HEK293 (cell line): ENCODE data around the gene OR7G3.

Source experiments
- CTCF ChIA-PET: fragments of 350-600 bp; formaldehyde crosslinking; extraction: SDS; loops from one replicate; lab custom pipeline; 2021; ENCODE audit warnings: antibody characterized with exemption; lab: Yijun Ruan, JAX
- POLR2A ChIA-PET: fragments of 300-600 bp; formaldehyde crosslinking; extraction: SDS; loops from one replicate; lab custom pipeline; 2020; ENCODE audit warnings: antibody characterized with exemption, inconsistent platforms; lab: Yijun Ruan, JAX
- H3K27ac ChIP-seq: fragments of 200-500 bp; sonication (Bioruptor generic); 2 replicates; pipeline ENCODE4 v1.5.1; 2014; ENCODE audit warnings: low read depth, low read length, control low read depth, inconsistent platforms; ENCODE audit errors: extremely low read depth
- H3K36me3 ChIP-seq, 2 experiments: fragments of 200-500 bp in 1 of 2; sonication (Bioruptor generic) in 1 of 2; 1 replicate in 1 of 2; 2 replicates in 1 of 2; pipeline ENCODE4 v1.5.1; 2014 to 2017; ENCODE audit warnings: inconsistent platforms in 2 of 2, low read length in 2 of 2; ENCODE audit not compliant: control insufficient read depth in 2 of 2, insufficient read depth in 1 of 2
- H3K4me1 ChIP-seq: fragments of 200-500 bp; sonication (Bioruptor generic); 2 replicates; pipeline ENCODE4 v1.5.1; 2014; ENCODE audit warnings: mild to moderate bottlenecking, low read length, inconsistent platforms; ENCODE audit not compliant: control insufficient read depth, insufficient read depth
- H3K4me3 ChIP-seq: 2 replicates; pipeline ENCODE4 v1.5.1; 2011; ENCODE audit warnings: low read depth, mild to moderate bottlenecking, control low read depth, low read length, moderate library complexity
- H3K9me3 ChIP-seq: fragments of 200-500 bp; sonication (Bioruptor generic); 2 replicates; pipeline ENCODE4 v1.5.1; 2014; ENCODE audit warnings: low read depth, low read length, inconsistent platforms; ENCODE audit not compliant: control insufficient read depth, insufficient read depth
- BCL11A ChIP-seq: fragments of 450-650 bp; formaldehyde crosslinking; IDR thresholded peaks from 2 replicates; pipeline ENCODE4 v1.5.1; 2016; ENCODE audit warnings: low read depth, missing biosample characterization, missing genetic modification characterization
- EGR2 ChIP-seq: fragments of 450-650 bp; formaldehyde crosslinking; IDR thresholded peaks from 2 replicates; pipeline ENCODE4 v1.5.1; 2016; ENCODE audit warnings: low read depth, missing biosample characterization, missing genetic modification characterization
- GFI1B ChIP-seq: fragments of 450-650 bp; formaldehyde crosslinking; IDR thresholded peaks from 2 replicates; pipeline ENCODE4 v1.5.1; 2016; ENCODE audit warnings: missing biosample characterization, missing genetic modification characterization
- INSM2 ChIP-seq: fragments of 450-650 bp; formaldehyde crosslinking; IDR thresholded peaks from 2 replicates; pipeline ENCODE4 v1.5.1; 2016; ENCODE audit warnings: missing biosample characterization, missing genetic modification characterization
- KLF10 ChIP-seq: fragments of 450-650 bp; IDR thresholded peaks from 2 replicates; pipeline ENCODE4 v1.5.1; 2018; ENCODE audit warnings: missing biosample characterization, mild to moderate bottlenecking, missing genetic modification characterization
- KLF7 ChIP-seq: fragments of 450-650 bp; formaldehyde crosslinking; IDR thresholded peaks from 2 replicates; pipeline ENCODE4 v1.5.1; 2016; ENCODE audit warnings: missing biosample characterization, missing genetic modification characterization, borderline replicate concordance
- MZF1 ChIP-seq: fragments of 450-650 bp; formaldehyde crosslinking; IDR thresholded peaks from 2 replicates; pipeline ENCODE4 v1.5.1; 2017; ENCODE audit warnings: missing biosample characterization, missing genetic modification characterization, borderline replicate concordance
- ZBTB10 ChIP-seq: fragments of 450-650 bp; formaldehyde crosslinking; IDR thresholded peaks from 2 replicates; pipeline ENCODE4 v1.5.1; 2016; ENCODE audit warnings: missing biosample characterization, missing genetic modification characterization
- ZBTB21 ChIP-seq: fragments of 450-650 bp; formaldehyde crosslinking; IDR thresholded peaks from 2 replicates; pipeline ENCODE4 v1.5.1; 2017; ENCODE audit warnings: missing biosample characterization, missing genetic modification characterization
- ZNF140 ChIP-seq: fragments of 450-650 bp; formaldehyde crosslinking; IDR thresholded peaks from 2 replicates; pipeline ENCODE4 v1.5.1; 2016; ENCODE audit warnings: missing biosample characterization, missing genetic modification characterization
- ZNF2 ChIP-seq: fragments of 450-650 bp; formaldehyde crosslinking; IDR thresholded peaks from 2 replicates; pipeline ENCODE4 v1.5.1; 2016; ENCODE audit warnings: missing biosample characterization, missing genetic modification characterization
- ZNF274 ChIP-seq, 2 experiments: fragments of 200-500 bp in 1 of 2; fragments of 450-650 bp in 1 of 2; sonication (Bioruptor generic) in 1 of 2; formaldehyde crosslinking in 1 of 2; IDR thresholded peaks; 2 replicates each; pipeline versions ENCODE4 v1.5.1 to v1.6.1; 2014 to 2016; ENCODE audit warnings: borderline replicate concordance in 1 of 2, inconsistent platforms in 1 of 2, low read length in 1 of 2, missing biosample characterization in 1 of 2, missing genetic modification characterization in 1 of 2
- ZNF324 ChIP-seq: fragments of 450-650 bp; formaldehyde crosslinking; IDR thresholded peaks from 2 replicates; pipeline ENCODE4 v1.5.1; 2016; ENCODE audit warnings: missing biosample characterization, missing genetic modification characterization
- ZNF341 ChIP-seq: fragments of 450-650 bp; formaldehyde crosslinking; IDR thresholded peaks from 2 replicates; pipeline ENCODE4; 2016; ENCODE audit warnings: low read depth, missing biosample characterization, missing genetic modification characterization
- ZNF350 ChIP-seq: fragments of 450-650 bp; formaldehyde crosslinking; IDR thresholded peaks from 2 replicates; pipeline ENCODE4 v1.5.0; 2017; ENCODE audit warnings: missing biosample characterization, mild to moderate bottlenecking, missing genetic modification characterization
- ZNF391 ChIP-seq: fragments of 450-650 bp; formaldehyde crosslinking; IDR thresholded peaks from 2 replicates; pipeline ENCODE4 v1.5.1; 2016; ENCODE audit warnings: low read depth, missing biosample characterization, missing genetic modification characterization, borderline replicate concordance
- ZNF501 ChIP-seq: fragments of 450-650 bp; formaldehyde crosslinking; IDR thresholded peaks from 2 replicates; pipeline ENCODE4 v1.5.1; 2016; ENCODE audit warnings: missing biosample characterization, missing genetic modification characterization
- ZNF549 ChIP-seq: fragments of 450-650 bp; IDR thresholded peaks from 2 replicates; pipeline ENCODE4 v1.5.1; 2018; ENCODE audit warnings: missing biosample characterization, missing genetic modification characterization, mild to moderate bottlenecking, inconsistent platforms, moderate library complexity
- ZNF626 ChIP-seq: fragments of 450-650 bp; sonication (Bioruptor Pico); formaldehyde crosslinking; IDR thresholded peaks from 2 replicates; pipeline ENCODE4 v1.5.1; 2018; ENCODE audit warnings: missing biosample characterization, missing genetic modification characterization, inconsistent platforms
- ZNF777 ChIP-seq: fragments of 450-650 bp; formaldehyde crosslinking; IDR thresholded peaks from 2 replicates; pipeline ENCODE4 v1.5.1; 2017; ENCODE audit warnings: missing biosample characterization, missing genetic modification characterization, borderline replicate concordance
- TF ChIP-seq, protein P1 (sequence below): fragments of 450-650 bp; formaldehyde crosslinking; IDR thresholded peaks from 2 replicates; pipeline ENCODE4 v1.5.1; 2017; ENCODE audit warnings: missing biosample characterization, missing genetic modification characterization
- TF ChIP-seq, protein P2 (sequence below): fragments of 450-650 bp; formaldehyde crosslinking; conservative IDR thresholded peaks from 2 replicates; pipeline ENCODE4 v1.5.1; 2016; ENCODE audit warnings: low read depth, missing biosample characterization, missing genetic modification characterization
- TF ChIP-seq, protein P3 (sequence below): fragments of 450-650 bp; formaldehyde crosslinking; IDR thresholded peaks from 2 replicates; pipeline ENCODE4 v1.5.1; 2016; ENCODE audit warnings: missing biosample characterization, missing genetic modification characterization
- TF ChIP-seq, protein P4 (sequence below): fragments of 450-650 bp; formaldehyde crosslinking; IDR thresholded peaks from 2 replicates; pipeline ENCODE4 v1.5.1; 2016; ENCODE audit warnings: missing biosample characterization, missing genetic modification characterization

Gene OR7G3

DNA sequence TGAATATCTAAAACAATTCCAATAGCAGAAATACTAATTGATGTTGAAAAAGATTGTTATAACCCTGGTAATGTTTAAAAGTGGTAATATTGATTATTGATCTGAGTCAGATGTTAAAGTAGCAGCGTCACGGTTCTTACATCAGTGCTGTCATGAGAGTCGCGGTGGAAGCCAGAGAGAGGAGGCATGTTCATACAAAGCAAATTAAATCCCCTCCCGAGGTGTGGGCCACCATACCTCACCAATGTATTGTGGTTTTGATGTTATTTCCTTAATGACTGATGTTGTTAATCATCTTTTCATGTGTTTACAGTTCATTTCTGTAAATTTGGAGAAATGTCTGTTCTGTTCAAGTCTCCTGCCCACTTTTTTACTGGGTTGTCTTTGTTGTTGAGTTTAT lies 24.6 kb upstream of the OR7G3 start (continued):
- TF ChIP-seq ZBTB10 (tag by site-specific recombination) (no peak), ZNF274 (IDR thresholded peaks at IDR 0.05; ENCODE audit: low read length) (no peak), ZNF274 (tag by site-specific recombination; IDR thresholded peaks at IDR 0.05; ENCODE audit: borderline replicate concordance) (no peak), ZNF2 (tag by site-specific recombination) (no peak), ZNF341 (no peak), INSM2 (tag by site-specific recombination) (no peak), KLF7 (no peak), BCL11A (tag by site-specific recombination) (no peak), ZNF501 (tag by site-specific recombination) (no peak)
- TF ChIP-seq, protein P1, sequence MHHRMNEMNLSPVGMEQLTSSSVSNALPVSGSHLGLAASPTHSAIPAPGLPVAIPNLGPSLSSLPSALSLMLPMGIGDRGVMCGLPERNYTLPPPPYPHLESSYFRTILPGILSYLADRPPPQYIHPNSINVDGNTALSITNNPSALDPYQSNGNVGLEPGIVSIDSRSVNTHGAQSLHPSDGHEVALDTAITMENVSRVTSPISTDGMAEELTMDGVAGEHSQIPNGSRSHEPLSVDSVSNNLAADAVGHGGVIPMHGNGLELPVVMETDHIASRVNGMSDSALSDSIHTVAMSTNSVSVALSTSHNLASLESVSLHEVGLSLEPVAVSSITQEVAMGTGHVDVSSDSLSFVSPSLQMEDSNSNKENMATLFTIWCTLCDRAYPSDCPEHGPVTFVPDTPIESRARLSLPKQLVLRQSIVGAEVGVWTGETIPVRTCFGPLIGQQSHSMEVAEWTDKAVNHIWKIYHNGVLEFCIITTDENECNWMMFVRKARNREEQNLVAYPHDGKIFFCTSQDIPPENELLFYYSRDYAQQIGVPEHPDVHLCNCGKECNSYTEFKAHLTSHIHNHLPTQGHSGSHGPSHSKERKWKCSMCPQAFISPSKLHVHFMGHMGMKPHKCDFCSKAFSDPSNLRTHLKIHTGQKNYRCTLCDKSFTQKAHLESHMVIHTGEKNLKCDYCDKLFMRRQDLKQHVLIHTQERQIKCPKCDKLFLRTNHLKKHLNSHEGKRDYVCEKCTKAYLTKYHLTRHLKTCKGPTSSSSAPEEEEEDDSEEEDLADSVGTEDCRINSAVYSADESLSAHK (tag by site-specific recombination), result no peak
- TF ChIP-seq, protein P2, sequence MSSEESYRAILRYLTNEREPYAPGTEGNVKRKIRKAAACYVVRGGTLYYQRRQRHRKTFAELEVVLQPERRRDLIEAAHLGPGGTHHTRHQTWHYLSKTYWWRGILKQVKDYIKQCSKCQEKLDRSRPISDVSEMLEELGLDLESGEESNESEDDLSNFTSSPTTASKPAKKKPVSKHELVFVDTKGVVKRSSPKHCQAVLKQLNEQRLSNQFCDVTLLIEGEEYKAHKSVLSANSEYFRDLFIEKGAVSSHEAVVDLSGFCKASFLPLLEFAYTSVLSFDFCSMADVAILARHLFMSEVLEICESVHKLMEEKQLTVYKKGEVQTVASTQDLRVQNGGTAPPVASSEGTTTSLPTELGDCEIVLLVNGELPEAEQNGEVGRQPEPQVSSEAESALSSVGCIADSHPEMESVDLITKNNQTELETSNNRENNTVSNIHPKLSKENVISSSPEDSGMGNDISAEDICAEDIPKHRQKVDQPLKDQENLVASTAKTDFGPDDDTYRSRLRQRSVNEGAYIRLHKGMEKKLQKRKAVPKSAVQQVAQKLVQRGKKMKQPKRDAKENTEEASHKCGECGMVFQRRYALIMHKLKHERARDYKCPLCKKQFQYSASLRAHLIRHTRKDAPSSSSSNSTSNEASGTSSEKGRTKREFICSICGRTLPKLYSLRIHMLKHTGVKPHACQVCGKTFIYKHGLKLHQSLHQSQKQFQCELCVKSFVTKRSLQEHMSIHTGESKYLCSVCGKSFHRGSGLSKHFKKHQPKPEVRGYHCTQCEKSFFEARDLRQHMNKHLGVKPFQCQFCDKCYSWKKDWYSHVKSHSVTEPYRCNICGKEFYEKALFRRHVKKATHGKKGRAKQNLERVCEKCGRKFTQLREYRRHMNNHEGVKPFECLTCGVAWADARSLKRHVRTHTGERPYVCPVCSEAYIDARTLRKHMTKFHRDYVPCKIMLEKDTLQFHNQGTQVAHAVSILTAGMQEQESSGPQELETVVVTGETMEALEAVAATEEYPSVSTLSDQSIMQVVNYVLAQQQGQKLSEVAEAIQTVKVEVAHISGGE, result no peak

- peaks cover 6 to 79% of the 10 kb centered on the region in 2 experiments for H3K36me3 ChIP-seq
- POLR2A ChIA-PET, result no interaction called here
- H3K4me3 ChIP-seq, result no peak overlapping the region
- no peaks in the 10 kb centered on the region; the same call in 1 of the 2 replicates for H3K9me3 ChIP-seq
- no peak overlapping the region for H3K27ac ChIP-seq
- CTCF ChIA-PET, result no interaction called here
- no peaks in the 10 kb centered on the region for H3K4me1 ChIP-seq
- TF ChIP-seq MZF1 (tag by site-specific recombination) (no peak), GFI1B (tag by site-specific recombination) (no peak), ZNF140 (tag by site-specific recombination) (no peak), ZNF324 (tag by site-specific recombination) (no peak), ZBTB21 (tag by site-specific recombination) (no peak), ZNF341 (no peak), ZNF549 (tag by site-specific recombination) (no peak), EGR2 (no peak), ZNF777 (tag by site-specific recombination) (no peak), ZNF391 (tag by site-specific recombination) (no peak), KLF10 (tag by site-specific recombination) (no peak), ZNF350 (no peak), ZNF626 (tag by site-specific recombination) (no peak)
- TF ChIP-seq, protein P3, sequence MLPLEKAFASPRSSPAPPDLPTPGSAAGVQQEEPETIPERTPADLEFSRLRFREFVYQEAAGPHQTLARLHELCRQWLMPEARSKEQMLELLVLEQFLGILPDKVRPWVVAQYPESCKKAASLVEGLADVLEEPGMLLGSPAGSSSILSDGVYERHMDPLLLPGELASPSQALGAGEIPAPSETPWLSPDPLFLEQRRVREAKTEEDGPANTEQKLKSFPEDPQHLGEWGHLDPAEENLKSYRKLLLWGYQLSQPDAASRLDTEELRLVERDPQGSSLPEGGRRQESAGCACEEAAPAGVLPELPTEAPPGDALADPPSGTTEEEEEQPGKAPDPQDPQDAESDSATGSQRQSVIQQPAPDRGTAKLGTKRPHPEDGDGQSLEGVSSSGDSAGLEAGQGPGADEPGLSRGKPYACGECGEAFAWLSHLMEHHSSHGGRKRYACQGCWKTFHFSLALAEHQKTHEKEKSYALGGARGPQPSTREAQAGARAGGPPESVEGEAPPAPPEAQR (tag by site-specific recombination), result no peak
- TF ChIP-seq, protein P4, sequence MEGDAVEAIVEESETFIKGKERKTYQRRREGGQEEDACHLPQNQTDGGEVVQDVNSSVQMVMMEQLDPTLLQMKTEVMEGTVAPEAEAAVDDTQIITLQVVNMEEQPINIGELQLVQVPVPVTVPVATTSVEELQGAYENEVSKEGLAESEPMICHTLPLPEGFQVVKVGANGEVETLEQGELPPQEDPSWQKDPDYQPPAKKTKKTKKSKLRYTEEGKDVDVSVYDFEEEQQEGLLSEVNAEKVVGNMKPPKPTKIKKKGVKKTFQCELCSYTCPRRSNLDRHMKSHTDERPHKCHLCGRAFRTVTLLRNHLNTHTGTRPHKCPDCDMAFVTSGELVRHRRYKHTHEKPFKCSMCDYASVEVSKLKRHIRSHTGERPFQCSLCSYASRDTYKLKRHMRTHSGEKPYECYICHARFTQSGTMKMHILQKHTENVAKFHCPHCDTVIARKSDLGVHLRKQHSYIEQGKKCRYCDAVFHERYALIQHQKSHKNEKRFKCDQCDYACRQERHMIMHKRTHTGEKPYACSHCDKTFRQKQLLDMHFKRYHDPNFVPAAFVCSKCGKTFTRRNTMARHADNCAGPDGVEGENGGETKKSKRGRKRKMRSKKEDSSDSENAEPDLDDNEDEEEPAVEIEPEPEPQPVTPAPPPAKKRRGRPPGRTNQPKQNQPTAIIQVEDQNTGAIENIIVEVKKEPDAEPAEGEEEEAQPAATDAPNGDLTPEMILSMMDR (tag by site-specific recombination), result no peak
These were observed 23.9 kb upstream of the OR7G3 start for GRCh38 chr19:9150650-9151049.
